ENCODE results near the gene CTSD. TPM values are rescaled to one million over a fixed set of nuclear protein-coding genes. Genes with fewer than 3 reads are reported as not detected.

Gene CTSD
- total RNA-seq, 1 experiment from 2014 or later, result 367 TPM

DNA sequence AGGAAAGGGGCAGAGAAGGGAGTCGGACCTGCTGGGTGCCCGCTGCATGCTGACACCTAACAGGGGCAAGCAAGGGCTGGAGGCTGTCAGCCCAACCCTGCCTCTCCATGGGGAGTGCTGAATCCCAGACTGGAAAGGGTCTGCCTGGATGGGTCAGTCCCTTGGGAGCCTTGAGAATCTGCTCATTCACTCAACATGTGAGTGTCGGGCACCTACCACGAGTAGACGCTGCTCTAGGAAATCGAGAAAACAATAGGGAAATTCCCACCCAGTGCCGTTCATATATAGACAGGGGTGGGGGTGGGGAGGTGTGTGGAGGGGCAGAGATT lies 4.4 kb upstream of the CTSD start:
- intact Hi-C loops (cut with micrococcal nuclease), result no loop called here
- no peaks in the 10 kb centered on the region for H3K9me3 Mint-ChIP-seq (ENCODE audit: unreplicated experiment)
- POLR2A ChIA-PET, result interaction anchor here (1.2 kb wide), 1 partner anchor 59 kb away, joined by 3 read pairs; no protein-coding TSS in a partner anchor

DNA sequence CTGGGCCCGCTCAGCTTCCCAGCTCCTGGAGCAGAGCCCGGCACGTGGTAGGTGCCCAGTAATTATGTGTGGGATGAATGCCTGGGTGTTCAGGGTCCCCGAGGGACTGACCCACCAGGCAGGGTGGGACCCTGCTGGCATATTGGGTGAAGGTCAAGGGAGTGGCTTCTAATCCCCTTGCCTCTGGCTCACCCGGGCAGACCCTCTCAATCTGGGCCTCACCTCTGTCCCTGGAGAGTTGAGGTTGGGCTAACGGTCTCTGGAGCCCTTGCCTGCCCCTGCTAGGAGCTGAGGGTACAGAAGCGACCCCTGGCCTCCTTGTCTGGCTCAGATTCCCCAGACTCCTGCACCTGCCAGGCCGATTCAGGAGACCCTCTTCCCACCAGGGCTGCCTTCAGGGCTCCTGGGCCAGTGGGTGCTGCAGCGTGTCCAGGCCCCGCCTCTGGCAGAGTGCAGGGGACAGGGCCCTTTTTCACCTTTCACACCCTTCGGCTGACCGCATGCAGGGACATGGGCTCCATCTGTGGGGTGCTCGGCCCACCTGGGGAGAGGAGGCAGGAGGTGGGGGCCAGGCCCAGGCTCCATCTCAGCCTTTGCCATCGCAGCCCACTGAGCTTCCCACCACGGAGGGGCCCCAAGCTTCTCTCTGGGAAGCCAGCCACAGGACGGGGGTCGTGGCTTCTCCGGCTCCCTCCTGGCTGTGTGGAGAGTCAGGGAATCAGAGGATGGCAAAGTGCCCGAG lies 3.8 kb upstream of the CTSD start:
- Mint-ChIP-seq H3K27ac (ENCODE audit: low read depth, unreplicated experiment) (no peak overlapping the region), H3K4me1 (ENCODE audit: insufficient read depth, unreplicated experiment) (peaks cover 30% of the 10 kb centered on the region), H3K9me3 (ENCODE audit: unreplicated experiment) (no peaks in the 10 kb centered on the region), H3K36me3 (ENCODE audit: insufficient read depth, unreplicated experiment) (peaks cover 6% of the 10 kb centered on the region), H3K27me3 (ENCODE audit: insufficient read depth, unreplicated experiment) (no peaks in the 10 kb centered on the region), H3K4me3 (ENCODE audit: unreplicated experiment) (no peak overlapping the region)
- POLR2A ChIA-PET, result interaction anchor here (1.2 kb wide), 1 partner anchor 60 kb away, joined by 3 read pairs; no protein-coding TSS in a partner anchor
- intact Hi-C loops (cut with micrococcal nuclease), result no loop called here
- no peak for DNase-seq (ENCODE audit: unreplicated experiment)
- BruUV-seq (replicated peaks), result no TSS peak
- CTCF ChIA-PET, result interaction anchor here (1.2 kb wide), 1 partner anchor 66 kb away, joined by 3 read pairs; no protein-coding TSS in a partner anchor
- TF ChIP-seq, protein P1, sequence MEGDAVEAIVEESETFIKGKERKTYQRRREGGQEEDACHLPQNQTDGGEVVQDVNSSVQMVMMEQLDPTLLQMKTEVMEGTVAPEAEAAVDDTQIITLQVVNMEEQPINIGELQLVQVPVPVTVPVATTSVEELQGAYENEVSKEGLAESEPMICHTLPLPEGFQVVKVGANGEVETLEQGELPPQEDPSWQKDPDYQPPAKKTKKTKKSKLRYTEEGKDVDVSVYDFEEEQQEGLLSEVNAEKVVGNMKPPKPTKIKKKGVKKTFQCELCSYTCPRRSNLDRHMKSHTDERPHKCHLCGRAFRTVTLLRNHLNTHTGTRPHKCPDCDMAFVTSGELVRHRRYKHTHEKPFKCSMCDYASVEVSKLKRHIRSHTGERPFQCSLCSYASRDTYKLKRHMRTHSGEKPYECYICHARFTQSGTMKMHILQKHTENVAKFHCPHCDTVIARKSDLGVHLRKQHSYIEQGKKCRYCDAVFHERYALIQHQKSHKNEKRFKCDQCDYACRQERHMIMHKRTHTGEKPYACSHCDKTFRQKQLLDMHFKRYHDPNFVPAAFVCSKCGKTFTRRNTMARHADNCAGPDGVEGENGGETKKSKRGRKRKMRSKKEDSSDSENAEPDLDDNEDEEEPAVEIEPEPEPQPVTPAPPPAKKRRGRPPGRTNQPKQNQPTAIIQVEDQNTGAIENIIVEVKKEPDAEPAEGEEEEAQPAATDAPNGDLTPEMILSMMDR (IDR thresholded peaks at IDR 0.05; ENCODE audit: unreplicated experiment), result no peak

More for the DNA sequence above, 4.4 kb upstream of the CTSD start:
- Mint-ChIP-seq H3K4me3 (ENCODE audit: unreplicated experiment) (no peak overlapping the region), H3K36me3 (ENCODE audit: insufficient read depth, unreplicated experiment) (peaks cover 6% of the 10 kb centered on the region), H3K27me3 (ENCODE audit: insufficient read depth, unreplicated experiment) (no peaks in the 10 kb centered on the region), H3K27ac (ENCODE audit: low read depth, unreplicated experiment) (no peak overlapping the region), H3K4me1 (ENCODE audit: insufficient read depth, unreplicated experiment) (peaks cover 34% of the 10 kb centered on the region)
- CTCF ChIA-PET, result interaction anchor here (1.2 kb wide), 1 partner anchor 66 kb away, joined by 3 read pairs; no protein-coding TSS in a partner anchor
- no TSS peak for BruUV-seq (replicated peaks)
- no peak for DNase-seq (ENCODE audit: unreplicated experiment)
- TF ChIP-seq, protein P1 (IDR thresholded peaks at IDR 0.05; ENCODE audit: unreplicated experiment), result no peak

DNA sequence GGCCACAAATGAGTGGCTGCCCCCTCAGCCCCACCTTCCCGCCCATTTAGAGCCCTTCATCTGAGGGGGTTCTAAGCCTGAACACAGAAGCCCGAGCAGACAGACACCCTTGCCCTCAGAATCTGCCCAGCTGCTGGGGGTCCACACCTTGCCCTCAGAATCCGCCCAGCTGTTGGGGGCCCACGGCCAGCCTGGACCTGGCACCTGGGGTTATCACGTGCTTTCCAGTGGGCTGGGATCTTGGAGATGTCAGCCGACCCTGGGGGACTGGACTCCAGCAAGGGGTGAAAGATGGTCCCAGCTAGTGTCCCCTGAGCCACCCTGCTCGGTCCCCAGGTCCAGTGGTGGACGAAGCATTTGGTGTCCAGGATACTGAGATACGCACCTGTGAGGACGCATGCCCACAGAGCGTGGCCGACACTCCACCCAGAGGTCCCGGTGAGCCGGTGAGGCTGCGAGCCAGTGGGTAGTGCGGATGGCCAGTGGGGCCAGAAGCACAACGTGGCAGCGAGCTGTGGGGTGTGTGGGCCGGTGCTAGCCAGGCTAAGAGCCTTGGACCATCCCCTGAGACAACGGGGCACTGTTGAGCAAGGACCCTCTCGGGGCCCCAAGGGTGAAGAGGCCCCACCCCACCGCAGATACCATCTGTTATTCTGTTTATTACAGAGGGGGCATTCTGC lies 3.1 kb upstream of the CTSD start:
- Mint-ChIP-seq H3K4me3 (ENCODE audit: unreplicated experiment) (no peak overlapping the region), H3K36me3 (ENCODE audit: insufficient read depth, unreplicated experiment) (peaks cover 9% of the 10 kb centered on the region), H3K27me3 (ENCODE audit: insufficient read depth, unreplicated experiment) (no peaks in the 10 kb centered on the region), H3K27ac (ENCODE audit: low read depth, unreplicated experiment) (no peak overlapping the region), H3K4me1 (ENCODE audit: insufficient read depth, unreplicated experiment) (peaks cover 30% of the 10 kb centered on the region), H3K9me3 (ENCODE audit: unreplicated experiment) (no peaks in the 10 kb centered on the region)
- no TSS peak for BruUV-seq (replicated peaks)
- TF ChIP-seq, protein P1 (IDR thresholded peaks at IDR 0.05; ENCODE audit: unreplicated experiment), result no peak
- DNase-seq (ENCODE audit: unreplicated experiment), result no peak
- intact Hi-C loops (cut with micrococcal nuclease), result no loop called here
- CTCF ChIA-PET, result interaction anchor here (0.7 kb wide), 1 partner anchor 232 kb away, joined by 3 read pairs; no protein-coding TSS in a partner anchor
- POLR2A ChIA-PET, result interaction anchor here (0.6 to 1.2 kb wide), 2 partner anchors 54 to 60 kb away, joined by 3 read pairs; no protein-coding TSS in a partner anchor
